Neural cell (in vitro differentiated cells): ENCODE data around the gene GPRC6A.

Source experiments
- CTCF ChIP-seq: fragments of 450-650 bp; IDR thresholded peaks from 2 replicates; pipeline ENCODE4 v1.5.1; 2014; ENCODE audit warnings: antibody characterized with exemption, mild to moderate bottlenecking, moderate library complexity; ENCODE audit not compliant: poor library complexity, severe bottlenecking
- EZH2 ChIP-seq: fragments of 200-600, 300-800 bp; shearing (Covaris generic), sonication (generic); IDR thresholded peaks from 2 replicates; pipeline ENCODE4 v1.6.1; 2014; ENCODE audit warnings: antibody characterized with exemption, low read length, borderline replicate concordance, mild to moderate bottlenecking; ENCODE audit not compliant: insufficient read depth, poor library complexity, severe bottlenecking
- REST ChIP-seq: IDR thresholded peaks from 2 replicates; pipeline ENCODE4 v1.6.1; 2012; ENCODE audit warnings: borderline replicate concordance

DNA sequence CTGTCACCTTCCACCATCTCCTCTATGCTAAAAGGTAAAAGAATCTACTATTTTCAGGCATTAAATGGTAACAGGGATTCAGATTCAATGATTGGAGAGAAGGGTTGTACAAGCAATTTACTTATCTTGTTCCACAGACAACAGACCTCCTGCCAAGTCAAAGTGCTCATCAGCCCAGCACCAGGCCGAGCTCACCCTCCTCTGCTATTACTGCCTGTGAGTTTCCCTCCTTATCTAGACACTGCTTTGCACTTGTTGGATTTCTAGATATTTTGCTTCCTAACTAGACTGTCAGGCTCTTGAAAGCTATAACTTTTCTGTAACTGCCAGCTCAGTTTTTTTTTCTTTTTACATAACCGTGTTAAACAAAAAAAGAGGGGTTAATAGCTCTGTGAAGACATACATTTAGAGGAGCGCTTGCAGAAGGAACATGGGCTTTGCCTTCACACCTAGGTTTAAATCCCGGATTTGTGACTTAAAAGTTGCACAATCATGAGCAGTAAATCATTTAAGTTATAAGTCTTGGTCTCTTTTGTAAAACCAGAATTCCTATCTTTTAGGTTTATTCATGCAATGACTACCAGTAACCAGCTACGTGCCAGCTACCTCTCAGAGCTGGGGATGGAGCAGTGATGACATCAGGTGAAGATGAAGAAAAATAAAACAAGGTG is 62.2 kb downstream of the GPRC6A start:
- TF ChIP-seq CTCF = no peak
- TF ChIP-seq REST = no peak
- TF ChIP-seq EZH2 = no peak
